Stimulated activated memory B cell treated with anti-CD40 and anti-IgM and Interleukin-4, amounts not matched to agents 10 μg/mL and 1 μg/mL and 100 μg/mL, for 72 hours (primary cell): Measurements from ENCODE around the gene ST3GAL2.

ENCODE experiments used
- ATAC-seq: fragments of 150-1000 bp; cut with Tn5 transposase; 2 replicates; pipeline ENCODE4 v1.10.0; 2021
- H3K27ac Mint-ChIP-seq: one replicate; pipeline ENCODE4 v1.8.0; 2022; ENCODE audit warnings: mild to moderate bottlenecking, mixed read lengths
- H3K27me3 Mint-ChIP-seq: one replicate; pipeline ENCODE4 v1.8.0; 2022; ENCODE audit warnings: mixed read lengths
- H3K36me3 Mint-ChIP-seq: one replicate; pipeline ENCODE4 v1.8.0; 2022; ENCODE audit warnings: mixed read lengths
- H3K4me1 Mint-ChIP-seq: one replicate; pipeline ENCODE4 v1.8.0; 2022; ENCODE audit warnings: mixed read lengths
- H3K4me3 Mint-ChIP-seq: one replicate; pipeline ENCODE4 v1.8.0; 2022; ENCODE audit warnings: mild to moderate bottlenecking, moderate library complexity, mixed read lengths
- H3K9me3 Mint-ChIP-seq: one replicate; pipeline ENCODE4 v1.8.0; 2022; ENCODE audit warnings: mixed read lengths

The ST3GAL2 gene

DNA sequence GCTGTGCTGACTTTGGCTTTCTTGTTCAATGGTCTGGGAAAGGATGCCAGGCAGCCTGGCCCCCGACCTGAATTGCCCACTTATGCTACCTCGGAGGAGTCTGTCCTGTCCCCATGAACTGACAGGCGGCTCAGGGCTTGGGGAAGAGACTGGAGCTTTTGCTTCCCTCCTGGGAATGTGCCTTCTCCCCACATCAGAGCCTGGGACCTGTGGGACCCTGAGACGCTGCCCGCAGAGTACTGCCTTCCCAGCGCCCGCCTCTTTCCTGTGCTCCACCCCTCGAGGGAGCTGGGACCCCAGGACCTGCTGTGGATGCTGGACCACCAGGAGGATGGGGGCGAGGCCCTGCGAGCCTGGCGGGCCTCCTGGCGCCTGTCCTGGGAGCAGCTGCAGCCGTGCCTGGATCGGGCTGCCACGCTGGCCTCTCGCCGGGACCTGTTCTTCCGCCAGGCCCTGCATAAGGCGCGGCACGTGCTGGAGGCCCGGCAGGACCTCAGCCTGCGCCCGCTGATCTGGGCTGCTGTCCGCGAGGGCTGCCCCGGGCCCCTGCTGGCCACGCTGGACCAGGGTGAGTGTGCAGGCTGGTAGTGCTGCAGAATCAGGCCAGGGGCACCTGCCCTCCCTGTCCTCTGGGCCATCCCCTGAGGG is 34.0 kb upstream of the ST3GAL2 start:
- H3K36me3 Mint-ChIP-seq: peaks cover 19% of the 10 kb centered on the region
- no peak for ATAC-seq
- no peak overlapping the region for H3K27ac Mint-ChIP-seq
- H3K9me3 Mint-ChIP-seq: no peaks in the 10 kb centered on the region
- H3K4me1 Mint-ChIP-seq: peaks cover 8% of the 10 kb centered on the region
- H3K4me3 Mint-ChIP-seq: no peak overlapping the region
- no peaks in the 10 kb centered on the region for H3K27me3 Mint-ChIP-seq

DNA sequence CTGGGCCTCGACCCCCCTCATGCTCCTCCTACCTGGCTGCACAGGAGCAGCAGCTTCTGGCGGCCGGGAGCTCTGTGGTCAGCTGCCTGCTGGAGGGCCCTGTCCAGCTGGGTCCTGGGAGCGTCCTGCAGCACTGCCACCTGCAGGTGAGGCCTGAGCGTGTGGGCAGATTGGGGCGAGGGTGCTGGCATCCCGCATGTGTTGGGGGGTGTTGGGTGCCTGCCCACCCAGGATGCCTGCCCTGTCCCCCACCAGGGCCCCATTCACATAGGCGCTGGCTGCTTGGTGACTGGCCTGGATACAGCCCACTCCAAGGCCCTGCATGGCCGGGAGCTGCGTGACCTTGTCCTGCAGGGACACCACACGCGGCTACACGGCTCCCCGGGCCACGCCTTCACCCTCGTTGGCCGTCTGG is 32.0 kb upstream of the ST3GAL2 start:
- ATAC-seq: no peak
- no peaks in the 10 kb centered on the region for H3K9me3 Mint-ChIP-seq
- no peaks in the 10 kb centered on the region for H3K27me3 Mint-ChIP-seq
- H3K4me1 Mint-ChIP-seq: peaks cover under 1% of the 10 kb centered on the region
- H3K4me3 Mint-ChIP-seq: no peak overlapping the region
- peaks cover 17% of the 10 kb centered on the region for H3K36me3 Mint-ChIP-seq
- no peak overlapping the region for H3K27ac Mint-ChIP-seq

DNA sequence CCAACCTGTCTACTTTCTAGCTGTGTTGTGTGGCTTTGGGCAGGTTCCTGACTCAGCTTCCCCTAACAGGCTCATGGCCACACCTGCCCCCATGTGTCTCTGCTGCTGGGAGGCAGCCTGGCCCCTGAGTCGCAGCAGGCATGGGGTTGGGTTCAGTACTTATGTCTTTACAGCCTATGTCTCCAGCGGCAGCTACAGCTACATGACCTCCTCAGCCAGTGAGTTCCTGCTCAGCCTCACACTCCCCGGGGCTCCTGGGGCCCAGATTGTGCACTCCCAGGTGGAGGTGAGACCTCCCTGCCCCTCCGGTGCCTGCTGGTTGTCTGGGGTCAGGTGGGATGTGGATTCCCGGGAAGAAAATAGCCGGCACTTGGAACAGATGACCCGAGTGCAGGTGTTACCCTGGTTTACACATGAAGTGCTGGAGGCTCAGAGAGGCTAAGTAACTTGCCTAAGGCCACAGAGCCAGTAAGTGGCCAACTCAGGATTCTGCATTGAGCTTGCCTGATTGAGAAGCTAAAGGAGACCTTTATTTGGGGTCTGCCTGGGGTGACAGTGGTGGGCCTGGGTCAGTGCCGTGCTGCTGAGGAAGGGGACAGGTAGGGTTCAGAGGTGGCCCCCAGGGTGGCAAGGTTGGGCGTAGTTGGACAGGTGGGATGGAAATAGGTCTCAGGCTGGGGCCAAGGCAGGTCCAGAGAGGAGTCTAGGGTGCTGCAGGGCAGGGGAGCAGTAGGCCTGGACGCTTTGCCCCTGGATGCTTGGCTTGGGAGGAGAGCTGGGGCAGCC is 31.4 kb upstream of the ST3GAL2 start:
- H3K36me3 Mint-ChIP-seq: peaks cover 16% of the 10 kb centered on the region
- H3K9me3 Mint-ChIP-seq: no peaks in the 10 kb centered on the region
- no peak overlapping the region for H3K4me3 Mint-ChIP-seq
- H3K4me1 Mint-ChIP-seq: no peaks in the 10 kb centered on the region
- H3K27me3 Mint-ChIP-seq: no peaks in the 10 kb centered on the region
- ATAC-seq: no peak
- H3K27ac Mint-ChIP-seq: no peak overlapping the region

DNA sequence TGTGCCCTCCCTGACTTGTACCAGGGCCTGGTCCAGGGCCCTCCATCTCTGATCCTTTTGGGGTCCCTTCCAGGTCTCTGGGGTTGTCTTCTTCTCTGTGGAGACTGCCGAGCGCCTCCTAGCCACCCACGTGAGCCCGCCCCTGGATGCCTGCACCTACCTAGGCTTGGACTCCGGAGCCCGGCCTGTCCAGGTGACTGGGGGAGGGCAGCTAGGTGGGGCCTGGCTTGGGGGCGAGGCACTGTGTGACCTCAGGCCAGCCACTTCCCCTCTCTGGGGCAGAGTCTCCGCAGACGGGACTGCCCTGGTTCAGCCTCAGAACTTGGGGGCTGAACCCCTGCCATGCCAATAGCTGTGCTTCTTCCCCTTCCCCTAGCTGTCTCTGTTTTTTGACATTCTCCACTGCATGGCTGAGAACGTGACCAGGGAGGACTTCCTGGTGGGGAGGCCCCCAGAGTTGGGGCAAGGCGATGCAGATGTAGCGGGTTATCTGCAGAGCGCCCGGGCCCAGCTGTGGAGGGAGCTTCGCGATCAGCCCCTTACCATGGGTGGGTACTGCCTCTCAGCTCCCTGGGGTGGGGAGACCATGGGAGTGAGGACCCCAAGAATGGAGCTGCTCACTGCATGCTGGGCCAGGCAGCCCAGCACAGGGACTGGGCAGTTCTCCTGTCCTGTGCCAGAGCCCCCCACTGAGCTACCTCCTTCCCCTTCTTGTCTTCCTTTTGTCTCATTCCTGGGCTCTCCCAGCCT is 30.1 kb upstream of the ST3GAL2 start:
- H3K36me3 Mint-ChIP-seq: peaks cover 16% of the 10 kb centered on the region
- H3K27ac Mint-ChIP-seq: no peak overlapping the region
- no peak for ATAC-seq
- no peaks in the 10 kb centered on the region for H3K27me3 Mint-ChIP-seq
- H3K4me3 Mint-ChIP-seq: no peak overlapping the region
- H3K9me3 Mint-ChIP-seq: no peaks in the 10 kb centered on the region
- no peaks in the 10 kb centered on the region for H3K4me1 Mint-ChIP-seq

DNA sequence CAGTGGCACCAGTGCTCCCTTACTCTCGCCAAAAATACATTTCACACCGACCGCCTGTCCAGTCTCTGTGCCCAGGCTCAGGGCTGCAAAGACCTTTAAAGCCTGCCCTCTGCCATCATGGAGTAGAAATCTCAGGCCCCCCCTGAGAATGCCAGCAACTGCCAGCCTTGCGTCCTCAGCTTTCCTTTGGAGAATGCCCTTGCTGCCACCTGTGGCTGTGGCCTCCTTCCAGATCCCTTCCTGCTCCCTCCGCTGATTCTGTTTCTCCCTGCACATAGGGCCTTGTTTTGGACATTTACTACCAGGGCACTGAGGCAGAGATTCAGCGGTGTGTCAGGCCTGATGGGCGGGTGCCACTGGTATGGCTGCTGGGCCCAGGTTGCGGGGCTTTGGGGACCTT is 28.7 kb upstream of the ST3GAL2 start:
- H3K36me3 Mint-ChIP-seq: peaks cover 16% of the 10 kb centered on the region
- no peaks in the 10 kb centered on the region for H3K27me3 Mint-ChIP-seq
- H3K4me1 Mint-ChIP-seq: no peaks in the 10 kb centered on the region
- no peak overlapping the region for H3K4me3 Mint-ChIP-seq
- no peak for ATAC-seq
- no peaks in the 10 kb centered on the region for H3K9me3 Mint-ChIP-seq
- no peak overlapping the region for H3K27ac Mint-ChIP-seq

DNA sequence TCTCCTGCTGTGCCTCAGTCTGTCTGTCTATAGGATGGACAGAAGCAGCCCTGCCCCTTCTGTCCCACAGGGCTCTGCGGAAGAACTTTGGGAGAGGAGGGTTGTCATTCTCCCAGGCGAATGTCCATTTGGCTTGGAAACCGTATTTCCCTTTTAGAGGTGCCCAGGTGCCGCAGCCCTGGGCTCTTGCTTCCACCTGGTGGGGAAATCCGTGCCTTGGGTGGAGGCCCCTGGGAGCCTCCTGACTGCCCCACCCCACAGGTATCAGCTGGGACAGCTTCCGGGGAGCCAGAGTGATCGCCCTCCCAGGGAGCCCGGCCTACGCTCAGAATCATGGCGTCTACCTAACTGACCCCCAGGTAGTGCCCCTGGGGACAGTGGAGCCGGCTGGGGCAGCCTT is 28.2 kb upstream of the ST3GAL2 start:
- Mint-ChIP-seq H3K27ac (no peak overlapping the region), H3K9me3 (no peaks in the 10 kb centered on the region), H3K4me3 (no peak overlapping the region), H3K36me3 (peaks cover 16% of the 10 kb centered on the region), H3K4me1 (no peaks in the 10 kb centered on the region), H3K27me3 (no peaks in the 10 kb centered on the region)
- no peak for ATAC-seq

DNA sequence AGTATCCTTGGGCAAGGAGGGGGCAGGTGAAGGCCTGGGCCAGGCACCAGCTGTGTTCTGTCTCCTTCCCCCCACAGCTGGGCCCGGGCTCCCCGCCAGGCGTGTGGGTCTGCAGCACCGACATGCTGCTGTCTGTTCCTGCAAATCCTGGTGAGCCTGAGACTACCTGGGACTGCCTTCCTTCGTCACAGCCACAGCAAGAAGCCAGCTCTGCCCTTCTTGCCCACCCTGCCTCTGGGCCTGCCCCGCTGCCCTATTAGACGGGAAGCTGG is 27.8 kb upstream of the ST3GAL2 start:
- Mint-ChIP-seq H3K4me3 (no peak overlapping the region), H3K4me1 (no peaks in the 10 kb centered on the region), H3K9me3 (no peaks in the 10 kb centered on the region), H3K36me3 (peaks cover 16% of the 10 kb centered on the region), H3K27ac (no peak overlapping the region), H3K27me3 (no peaks in the 10 kb centered on the region)
- no peak for ATAC-seq

DNA sequence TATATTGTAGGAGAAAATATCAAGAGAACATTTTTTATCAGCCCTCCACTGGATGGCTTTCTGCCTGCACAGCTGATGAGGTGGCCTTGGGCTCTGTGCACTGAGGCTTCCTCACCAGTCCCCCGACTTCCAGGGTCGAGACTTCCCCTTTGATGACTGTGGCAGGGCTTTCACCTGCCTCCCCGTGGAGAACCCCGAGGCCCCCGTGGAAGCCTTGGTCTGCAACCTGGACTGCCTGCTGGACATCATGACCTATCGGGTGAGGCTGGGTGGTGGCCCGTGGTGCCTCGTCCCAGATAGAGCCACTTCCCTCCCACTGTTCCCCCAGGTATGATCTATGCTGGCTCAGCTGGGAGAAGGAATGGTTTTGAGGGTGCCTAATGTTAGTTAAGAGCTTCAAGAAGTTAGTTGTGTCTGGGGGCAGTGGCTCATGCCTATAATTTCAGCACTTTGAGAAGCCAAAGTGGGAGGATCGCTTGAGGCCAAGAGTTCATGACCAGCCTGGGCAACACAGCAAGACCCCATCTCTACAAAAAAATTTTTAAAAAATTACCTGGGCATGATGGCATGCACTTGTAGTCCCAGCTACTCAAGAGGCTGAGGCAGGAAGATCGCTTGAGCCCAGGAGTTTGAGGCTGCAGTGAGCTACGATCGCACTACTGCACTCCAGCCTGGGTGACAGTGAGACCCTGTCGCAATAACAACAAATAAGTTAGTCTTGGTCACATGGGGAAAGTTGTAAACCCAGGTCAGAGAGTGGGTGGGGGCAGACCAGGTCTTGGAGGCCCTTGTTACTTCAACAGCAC is 27.3 kb upstream of the ST3GAL2 start:
- no peak overlapping the region for H3K27ac Mint-ChIP-seq
- peaks cover 16% of the 10 kb centered on the region for H3K36me3 Mint-ChIP-seq
- ATAC-seq: no peak
- H3K9me3 Mint-ChIP-seq: no peaks in the 10 kb centered on the region
- H3K4me1 Mint-ChIP-seq: no peaks in the 10 kb centered on the region
- H3K4me3 Mint-ChIP-seq: no peak overlapping the region
- H3K27me3 Mint-ChIP-seq: no peaks in the 10 kb centered on the region

DNA sequence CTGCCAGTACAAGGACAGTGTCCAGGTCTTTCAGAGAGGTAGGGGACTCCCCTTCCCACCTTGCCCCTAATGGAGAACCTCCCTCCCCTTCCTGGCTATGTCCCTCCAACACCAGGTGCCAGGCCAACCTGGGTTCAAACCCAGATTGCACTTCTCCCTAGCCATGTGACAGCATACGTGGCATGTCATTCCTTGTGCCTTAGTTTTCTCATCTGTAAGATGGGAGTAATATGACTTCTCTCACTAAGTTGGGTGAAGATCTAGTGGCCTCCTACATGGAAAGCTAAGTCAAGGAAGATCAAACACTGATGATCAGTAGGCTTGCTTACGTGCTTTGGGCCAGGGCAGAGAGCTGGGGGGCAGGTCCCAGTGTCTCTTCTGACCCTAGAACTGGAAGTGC is 24.3 kb upstream of the ST3GAL2 start:
- no peak overlapping the region for H3K4me3 Mint-ChIP-seq
- no peak overlapping the region for H3K27ac Mint-ChIP-seq
- H3K27me3 Mint-ChIP-seq: no peaks in the 10 kb centered on the region
- no peaks in the 10 kb centered on the region for H3K9me3 Mint-ChIP-seq
- H3K36me3 Mint-ChIP-seq: peaks cover 11% of the 10 kb centered on the region
- no peak for ATAC-seq
- H3K4me1 Mint-ChIP-seq: no peaks in the 10 kb centered on the region

DNA sequence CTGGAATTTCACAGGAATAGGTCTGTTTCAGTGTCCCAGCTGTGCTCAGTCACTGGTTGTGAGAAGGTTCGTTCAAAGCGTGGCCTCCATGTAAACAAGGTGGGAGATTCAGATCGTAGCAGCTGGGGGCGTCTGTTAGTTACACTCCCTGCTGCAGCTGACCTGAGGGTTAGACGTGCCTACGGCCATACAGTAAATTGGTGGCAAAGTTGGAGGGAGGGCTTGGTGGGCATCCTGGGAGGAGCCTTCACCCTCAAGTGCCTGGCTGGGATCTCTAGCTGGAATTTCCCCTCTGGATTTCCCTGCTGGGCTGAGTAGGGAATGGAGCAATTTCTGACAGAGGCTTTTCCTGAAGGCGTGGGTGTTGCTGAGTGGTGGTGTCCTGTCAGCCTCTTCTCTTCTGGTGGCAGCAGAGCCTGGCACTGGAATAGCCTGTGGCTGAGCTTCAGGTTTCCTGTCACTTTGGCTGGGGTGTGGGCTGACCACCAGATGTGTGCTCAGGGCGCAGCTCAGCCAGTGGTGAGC is 21.9 kb upstream of the ST3GAL2 start:
- H3K9me3 Mint-ChIP-seq: no peaks in the 10 kb centered on the region
- H3K27me3 Mint-ChIP-seq: no peaks in the 10 kb centered on the region
- H3K4me1 Mint-ChIP-seq: peaks cover 6% of the 10 kb centered on the region
- H3K4me3 Mint-ChIP-seq: no peak overlapping the region
- H3K27ac Mint-ChIP-seq: no peak overlapping the region
- peaks cover 5% of the 10 kb centered on the region for H3K36me3 Mint-ChIP-seq
- ATAC-seq: no peak

DNA sequence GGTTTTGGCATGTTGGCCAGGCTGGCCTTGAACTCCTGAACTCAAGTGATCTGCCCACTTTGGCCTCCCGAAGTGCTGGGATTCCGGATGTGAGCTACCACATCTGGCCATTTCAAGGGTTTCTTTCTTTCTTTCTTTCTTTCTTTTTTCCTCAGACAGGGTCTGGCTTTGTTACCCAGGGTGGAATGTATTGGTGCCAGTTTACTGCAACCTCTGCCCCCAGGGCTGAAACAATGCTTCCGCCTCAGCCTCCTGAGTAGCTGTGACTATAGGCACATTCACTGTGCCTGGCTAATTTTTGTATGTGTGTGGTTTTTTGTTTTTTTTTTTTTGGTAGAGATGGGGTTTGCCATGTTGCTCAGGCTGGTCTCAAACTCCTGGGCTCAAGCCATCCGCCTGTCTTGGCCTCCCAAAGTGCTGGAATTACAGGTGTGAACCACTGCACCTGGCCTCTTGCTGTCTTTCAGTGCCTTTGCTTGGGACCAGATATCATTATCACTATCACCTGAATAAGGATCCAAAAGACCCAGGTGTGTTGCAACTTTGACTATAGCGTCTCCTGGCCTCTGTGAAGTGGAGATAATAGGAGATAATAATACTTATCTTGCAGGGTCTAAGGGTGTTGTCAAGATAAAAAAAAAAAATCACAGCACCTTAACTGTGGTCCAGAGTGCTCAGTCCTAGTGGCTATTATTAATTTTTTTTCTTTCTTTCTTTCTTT is 18.7 kb upstream of the ST3GAL2 start:
- Mint-ChIP-seq H3K4me1 (peaks cover 19% of the 10 kb centered on the region), H3K27me3 (no peaks in the 10 kb centered on the region)
- no peak for ATAC-seq

DNA sequence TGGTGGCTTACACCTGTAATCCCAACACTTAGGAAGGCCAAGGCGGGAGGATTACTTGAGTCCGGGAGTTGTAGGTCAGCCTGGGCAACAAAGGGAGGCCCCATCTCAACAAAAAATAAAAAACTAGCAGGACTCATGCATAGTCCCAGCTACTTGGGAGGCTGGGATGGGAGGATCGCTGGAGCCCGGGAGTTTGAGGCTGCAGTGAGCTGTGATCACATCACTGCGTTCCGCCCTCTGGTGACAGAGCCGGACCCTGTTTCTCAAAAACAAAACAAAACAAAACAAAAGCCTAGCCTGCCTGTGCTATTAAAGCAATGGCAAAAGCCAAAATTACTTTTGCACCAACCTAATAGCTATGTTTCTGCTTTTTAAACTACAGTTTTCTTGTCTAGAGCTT is 17.0 kb upstream of the ST3GAL2 start:
- H3K27ac Mint-ChIP-seq: no peak overlapping the region
- peaks cover 19% of the 10 kb centered on the region for H3K4me1 Mint-ChIP-seq
- no peaks in the 10 kb centered on the region for H3K36me3 Mint-ChIP-seq
- H3K4me3 Mint-ChIP-seq: no peak overlapping the region
- no peaks in the 10 kb centered on the region for H3K27me3 Mint-ChIP-seq
- ATAC-seq: no peak
- no peaks in the 10 kb centered on the region for H3K9me3 Mint-ChIP-seq

More for the DNA sequence above, 18.7 kb upstream of the ST3GAL2 start:
- Mint-ChIP-seq H3K36me3 (no peaks in the 10 kb centered on the region), H3K27ac (no peak overlapping the region), H3K4me3 (no peak overlapping the region), H3K9me3 (no peaks in the 10 kb centered on the region)

DNA sequence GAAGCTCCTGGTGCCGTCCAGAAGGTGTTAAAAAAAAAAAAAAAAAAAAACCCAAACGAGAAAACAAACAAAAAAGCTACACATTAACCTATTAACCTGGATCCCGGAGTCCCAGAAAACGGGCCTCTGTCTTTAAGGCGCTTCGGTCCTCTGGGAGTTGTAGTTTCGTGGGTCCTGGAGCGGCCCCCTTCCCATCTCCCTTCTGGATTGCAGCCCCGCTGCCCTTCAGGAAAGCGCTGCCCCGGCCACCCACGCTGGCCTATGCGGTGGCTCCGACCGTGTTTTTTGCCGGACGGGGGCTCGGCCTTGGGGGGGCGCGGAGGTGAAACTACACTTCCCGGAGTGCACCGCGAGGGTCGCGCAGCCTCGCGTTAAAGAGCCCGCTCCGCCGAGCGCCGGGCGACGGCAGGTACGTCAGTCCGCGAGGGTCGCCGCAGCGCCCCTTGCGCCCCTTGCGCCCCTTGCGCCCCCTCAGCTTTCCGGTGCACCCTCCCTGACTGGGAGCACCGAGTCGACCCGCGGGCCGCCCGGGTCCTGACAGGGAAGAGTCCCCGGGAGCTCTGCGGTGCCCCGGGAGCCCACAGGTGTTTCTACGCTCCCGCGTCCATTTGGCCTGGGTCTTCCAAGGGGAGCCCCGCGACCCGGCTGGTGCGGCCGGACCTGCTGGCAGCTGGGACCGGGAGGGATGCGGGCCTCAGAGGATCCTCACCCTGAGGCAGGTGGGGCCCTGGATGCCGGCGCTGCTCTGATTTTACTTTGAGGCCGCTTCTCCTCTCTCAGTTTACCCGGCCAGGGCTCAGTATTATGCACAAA is 15.5 kb upstream of the ST3GAL2 start, which contains the start of gene FCSK:
Gene FCSK (plus strand): TSS at position 374 of the 813 bp plus-strand sequence. CDS start 8,596 bp downstream, outside the sequence.
- no peaks in the 10 kb centered on the region for H3K27me3 Mint-ChIP-seq
- no peaks in the 10 kb centered on the region for H3K36me3 Mint-ChIP-seq
- H3K4me3 Mint-ChIP-seq: peak within 1 kb of the TSS; percentile 93
- peaks cover 19% of the 10 kb centered on the region for H3K4me1 Mint-ChIP-seq
- H3K27ac Mint-ChIP-seq: peak within 1 kb of the TSS; percentile 97
- peak; percentile 96 for ATAC-seq
- no peaks in the 10 kb centered on the region for H3K9me3 Mint-ChIP-seq

DNA sequence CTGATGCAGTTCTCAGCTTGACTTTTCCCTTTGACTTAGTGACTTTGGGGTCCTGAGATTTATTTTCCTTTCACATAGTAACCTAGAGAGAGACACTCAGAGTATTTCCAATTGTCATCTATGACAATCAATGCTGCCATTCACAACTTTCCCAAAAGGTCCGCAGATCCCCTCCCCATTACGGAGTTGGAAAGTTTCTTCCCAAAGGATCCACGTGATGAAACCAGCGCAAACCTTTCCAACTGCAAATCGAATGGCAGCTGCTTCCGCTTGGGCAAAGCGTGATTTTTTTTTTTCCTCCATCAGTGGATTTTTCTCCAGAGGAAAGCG is 15.0 kb upstream of the ST3GAL2 start:
- H3K27ac Mint-ChIP-seq: peak overlapping the region; percentile 97
- no peaks in the 10 kb centered on the region for H3K36me3 Mint-ChIP-seq
- peaks cover 19% of the 10 kb centered on the region for H3K4me1 Mint-ChIP-seq
- H3K4me3 Mint-ChIP-seq: peak overlapping the region; percentile 93
- no peaks in the 10 kb centered on the region for H3K9me3 Mint-ChIP-seq
- ATAC-seq: no peak
- H3K27me3 Mint-ChIP-seq: no peaks in the 10 kb centered on the region
